LNCaP clone FGC (cell line): ENCODE measurements around the gene RABL6.
A peak's percentile ranks its signal among the peaks of the same experiment; 100 is the strongest.
"Not testable (repeated sequence)": the region's sequence is repeated elsewhere in the genome, so short reads cannot be mapped to it uniquely, and the experiment has no call there.

Source experiments
- DNase-seq: peaks from one replicate; pipeline ENCODE4 v3.0.0-alpha.2; 2011; ENCODE audit warnings: low read depth
- H3K4me3 ChIP-seq: 2 replicates; pipeline ENCODE4 v1.5.1; 2011; ENCODE audit warnings: mild to moderate bottlenecking, low read depth, low read length, control low read depth
- TF ChIP-seq, protein P1 (sequence below): IDR thresholded peaks from 2 replicates; pipeline ENCODE4 v1.5.1; 2012; ENCODE audit warnings: mild to moderate bottlenecking; ENCODE audit not compliant: control insufficient read depth, insufficient read depth; ENCODE audit errors: extremely low read depth

The RABL6 gene

DNA sequence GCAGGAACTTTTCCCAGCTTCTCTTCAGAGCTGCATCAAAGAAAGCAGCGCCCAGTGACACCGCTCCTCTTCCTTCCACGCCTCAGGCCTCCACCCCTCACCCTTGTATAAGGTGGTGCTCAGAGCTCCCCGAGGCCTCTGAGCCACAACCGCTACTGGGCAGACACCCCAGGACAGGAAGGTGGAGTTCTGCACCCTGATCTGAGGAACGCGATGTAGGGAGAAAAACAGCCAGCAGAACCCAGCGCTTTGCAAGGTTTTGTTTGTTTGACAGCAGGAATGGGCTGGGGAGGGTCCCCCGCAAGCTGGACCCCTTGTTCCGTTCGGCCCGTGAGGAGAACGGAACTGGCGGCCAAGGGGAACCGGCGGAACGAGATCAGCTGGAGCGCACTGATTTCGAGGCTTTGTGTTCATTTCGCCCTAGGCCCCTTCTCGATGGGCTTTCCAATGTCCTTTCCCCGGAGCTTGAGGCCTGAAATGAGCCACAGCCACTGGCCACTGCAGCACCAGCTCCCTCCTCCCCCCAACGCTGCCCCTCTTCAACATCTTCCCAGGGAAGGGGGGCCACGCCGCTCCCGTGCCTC is 54.2 kb downstream of the RABL6 start:
- H3K4me3 ChIP-seq, result no peak overlapping the region
- no peak for DNase-seq
- TF ChIP-seq, protein P1, sequence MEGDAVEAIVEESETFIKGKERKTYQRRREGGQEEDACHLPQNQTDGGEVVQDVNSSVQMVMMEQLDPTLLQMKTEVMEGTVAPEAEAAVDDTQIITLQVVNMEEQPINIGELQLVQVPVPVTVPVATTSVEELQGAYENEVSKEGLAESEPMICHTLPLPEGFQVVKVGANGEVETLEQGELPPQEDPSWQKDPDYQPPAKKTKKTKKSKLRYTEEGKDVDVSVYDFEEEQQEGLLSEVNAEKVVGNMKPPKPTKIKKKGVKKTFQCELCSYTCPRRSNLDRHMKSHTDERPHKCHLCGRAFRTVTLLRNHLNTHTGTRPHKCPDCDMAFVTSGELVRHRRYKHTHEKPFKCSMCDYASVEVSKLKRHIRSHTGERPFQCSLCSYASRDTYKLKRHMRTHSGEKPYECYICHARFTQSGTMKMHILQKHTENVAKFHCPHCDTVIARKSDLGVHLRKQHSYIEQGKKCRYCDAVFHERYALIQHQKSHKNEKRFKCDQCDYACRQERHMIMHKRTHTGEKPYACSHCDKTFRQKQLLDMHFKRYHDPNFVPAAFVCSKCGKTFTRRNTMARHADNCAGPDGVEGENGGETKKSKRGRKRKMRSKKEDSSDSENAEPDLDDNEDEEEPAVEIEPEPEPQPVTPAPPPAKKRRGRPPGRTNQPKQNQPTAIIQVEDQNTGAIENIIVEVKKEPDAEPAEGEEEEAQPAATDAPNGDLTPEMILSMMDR, result no peak

DNA sequence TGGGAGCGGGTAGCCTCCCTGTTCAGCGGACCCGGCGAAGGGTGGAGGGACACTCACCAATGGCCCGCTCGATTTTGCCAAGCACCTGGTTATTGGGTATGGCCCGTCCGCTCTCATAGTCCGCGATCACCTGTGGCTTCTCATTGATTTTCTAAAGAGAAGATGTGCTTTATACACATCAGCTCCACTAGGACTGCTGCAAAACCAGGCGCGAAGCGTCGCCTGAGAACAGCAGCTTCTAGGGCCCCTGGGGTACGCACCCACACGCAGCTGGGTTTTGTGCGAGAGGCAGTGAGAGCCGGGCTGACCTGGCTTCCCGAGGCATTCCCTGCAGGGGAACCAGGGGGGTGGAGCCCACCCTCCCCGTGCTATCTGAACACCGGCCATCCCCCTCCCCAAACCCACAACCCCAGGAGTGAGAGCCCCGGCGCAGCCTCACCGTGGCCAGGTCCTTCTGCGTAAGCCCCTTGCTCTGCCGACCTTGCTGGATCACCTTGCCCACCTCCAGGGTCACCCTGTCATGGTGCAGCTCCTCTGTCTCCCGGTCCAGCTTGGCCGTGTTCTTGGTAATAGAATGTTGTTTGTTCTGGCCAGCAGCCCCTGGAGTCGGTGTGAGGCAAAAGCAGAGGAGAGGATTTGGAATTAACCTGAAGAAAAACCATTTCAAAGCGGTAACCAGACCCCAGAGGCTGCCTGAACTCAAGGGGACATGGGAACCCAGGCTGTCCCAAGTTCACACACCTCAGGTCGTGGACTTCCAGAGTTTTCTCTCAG is 55.3 kb downstream of the RABL6 start:
- TF ChIP-seq, protein P1, result no peak
- H3K4me3 ChIP-seq, result no peak overlapping the region
- DNase-seq, result no peak

DNA sequence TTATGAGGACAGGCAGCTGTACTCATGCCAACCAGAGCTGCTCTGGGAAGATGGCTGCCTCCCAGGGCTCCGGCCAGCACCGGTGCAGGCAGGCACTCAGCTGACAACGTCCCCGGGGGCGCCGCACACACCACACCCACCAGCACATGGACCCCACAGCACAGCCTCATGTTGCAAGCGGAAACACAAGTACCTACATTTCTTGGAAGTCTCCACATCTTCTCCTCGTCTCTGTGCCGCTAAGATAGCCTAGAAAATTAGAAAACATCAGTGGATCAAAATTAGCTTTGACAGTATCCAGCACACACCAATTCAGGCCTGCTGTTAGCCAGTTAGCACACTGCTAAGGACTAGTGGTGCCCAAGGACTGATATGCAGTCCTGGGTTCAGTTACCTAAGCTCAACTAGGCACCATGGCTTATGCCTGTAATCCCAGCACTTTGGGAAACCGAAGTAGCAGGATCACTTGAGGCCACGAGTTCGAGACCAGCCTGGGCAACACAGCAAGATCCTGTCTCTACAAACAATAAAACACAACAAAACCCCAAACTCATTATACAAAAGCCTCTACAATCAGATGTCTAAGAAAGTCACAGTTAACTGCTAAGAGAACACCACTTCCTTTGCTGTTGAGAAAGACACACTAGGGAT is 56.0 kb downstream of the RABL6 start:
- no peak for DNase-seq
- TF ChIP-seq, protein P1, result no peak
- no peak overlapping the region for H3K4me3 ChIP-seq

DNA sequence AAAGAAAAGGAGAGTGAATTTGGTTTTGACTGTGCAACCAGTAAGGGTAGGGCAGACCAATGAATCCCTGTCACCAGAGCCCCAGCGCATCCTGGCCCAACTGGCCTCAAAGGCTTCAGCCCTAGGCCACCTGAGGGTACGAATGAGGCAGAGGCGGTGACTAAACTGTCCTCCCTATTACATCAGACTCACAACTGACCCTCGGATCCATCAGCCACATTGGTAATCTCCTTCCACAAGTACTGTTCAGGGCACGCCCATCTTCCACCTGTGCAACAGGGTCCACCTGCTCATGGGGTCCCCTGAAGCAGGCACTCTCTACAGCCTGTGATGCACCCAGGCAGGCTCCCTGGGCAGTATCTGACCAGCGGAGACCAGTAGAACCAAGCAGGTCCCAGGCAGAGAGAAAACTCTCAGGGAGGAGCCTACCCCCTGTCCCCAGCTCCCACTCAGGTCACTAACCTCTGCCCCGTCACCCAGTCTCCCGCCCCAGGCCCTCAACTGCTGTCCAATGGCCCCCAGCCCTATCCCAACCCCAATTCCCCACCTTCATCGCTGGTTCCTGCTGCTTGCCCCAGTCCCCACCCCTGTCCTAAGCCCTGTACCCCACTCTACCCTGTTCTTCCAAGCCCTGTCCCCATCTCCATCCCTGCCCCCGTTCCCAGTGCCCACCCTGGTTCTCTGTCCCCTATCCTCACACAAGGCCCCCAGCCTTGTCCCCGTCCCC is 57.5 kb downstream of the RABL6 start:
- TF ChIP-seq, protein P1, result no peak
- DNase-seq, result no peak
- peak overlapping the region; percentile 76 for H3K4me3 ChIP-seq

DNA sequence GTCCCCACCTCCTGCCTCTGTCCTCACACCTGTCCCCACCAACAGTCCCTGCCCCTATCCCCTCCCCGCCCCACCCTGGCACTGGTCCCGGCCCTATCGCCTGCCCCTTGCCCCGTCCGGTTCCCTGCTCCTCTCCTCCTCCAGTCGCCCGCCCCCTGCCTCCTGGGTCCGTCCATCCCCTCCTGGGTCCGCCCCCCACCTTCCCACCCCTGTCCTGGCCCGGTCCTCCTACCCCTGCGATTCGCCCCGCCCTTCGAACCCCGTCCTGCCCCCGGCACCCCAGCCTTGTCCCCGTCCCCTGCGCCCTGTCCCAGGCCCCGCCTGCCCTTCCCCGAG is 58.0 kb downstream of the RABL6 start:
- H3K4me3 ChIP-seq, result peak overlapping the region; percentile 76
- no peak for DNase-seq
- TF ChIP-seq, protein P1, result no peak

DNA sequence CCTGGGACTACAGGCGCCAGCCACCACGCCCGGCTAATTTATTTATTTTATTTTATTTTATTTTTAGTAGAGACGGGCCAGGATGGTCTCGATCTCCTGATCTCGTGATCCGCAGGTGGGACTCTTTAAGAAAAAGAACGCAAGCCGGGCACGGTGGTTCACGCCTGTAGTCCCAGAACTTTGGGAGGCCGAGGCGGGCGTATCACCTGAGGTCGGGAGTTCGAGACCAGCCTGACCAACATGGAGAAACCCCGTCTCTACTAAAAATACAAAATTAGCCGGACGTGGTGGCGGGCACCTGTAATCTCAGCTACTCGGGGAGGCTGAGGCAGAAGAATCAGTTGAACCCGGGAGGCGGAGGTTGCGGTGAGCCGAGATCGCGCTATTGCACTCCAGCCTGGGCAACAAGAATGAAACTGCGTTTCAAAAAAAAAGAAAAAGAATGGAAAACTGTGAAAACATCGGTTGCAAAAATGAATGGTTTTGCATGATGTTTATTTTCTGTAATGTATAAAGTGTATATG is 59.2 kb downstream of the RABL6 start:
- not testable (repeated sequence) for DNase-seq
- peak overlapping the region; percentile 64 for H3K4me3 ChIP-seq

DNA sequence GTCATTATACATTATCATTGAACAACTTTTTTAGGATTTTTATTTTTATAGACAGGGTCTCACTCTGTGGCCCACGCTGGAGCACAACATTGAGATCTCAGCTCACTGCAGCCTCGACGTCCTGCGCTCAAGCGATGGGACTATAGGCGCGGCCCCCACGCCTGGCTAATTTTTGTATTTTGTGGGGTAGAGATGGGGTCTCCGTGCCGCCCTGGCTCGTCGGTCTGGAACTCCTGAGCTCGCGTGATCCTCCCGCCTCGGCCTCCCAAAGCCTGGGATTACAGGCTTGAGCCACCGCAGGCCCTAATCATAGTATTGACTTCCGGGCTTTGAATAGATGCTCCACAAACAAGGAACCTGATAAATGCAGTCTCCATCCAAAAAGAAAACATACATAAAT is 59.7 kb downstream of the RABL6 start:
- TF ChIP-seq, protein P1, result no peak
- no peak overlapping the region; the same call in 1 of the 2 replicates for H3K4me3 ChIP-seq
- no peak for DNase-seq
